Stimulated activated CD8-positive, alpha-beta memory T cell treated with anti-CD3 and anti-CD28 coated beads, Interleukin-12 subunit alpha, Interleukin-12 subunit beta, amount 100 ng/mL, for 24 hours (primary cell): Measurements from ENCODE around the gene OSBPL1A.

Experiments used
- DNase-seq: peaks from one replicate; pipeline ENCODE4 v3.0.0-alpha.2; 2020; ENCODE audit errors: extremely low read depth

OSBPL1A gene

DNA sequence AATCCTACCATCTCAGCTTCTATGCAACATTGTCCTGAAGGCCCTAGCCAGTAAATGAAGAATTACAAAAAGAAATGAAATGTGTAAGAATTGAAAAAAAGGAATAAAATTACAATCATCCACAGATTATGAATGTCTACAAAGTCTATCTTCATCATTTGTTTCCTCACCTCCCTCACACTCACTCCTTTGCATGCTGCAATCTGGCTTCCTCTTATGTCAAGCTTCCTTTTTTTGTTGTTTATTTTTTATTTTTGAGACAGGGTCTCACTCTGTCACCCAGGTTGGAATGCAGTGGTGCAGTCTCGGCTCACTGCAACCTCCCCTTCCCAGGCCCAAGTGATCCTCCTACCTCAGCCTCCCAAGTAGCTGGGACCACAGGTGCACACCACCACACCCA lies 129.7 kb downstream of the OSBPL1A start:
- DNase-seq: no peak

DNA sequence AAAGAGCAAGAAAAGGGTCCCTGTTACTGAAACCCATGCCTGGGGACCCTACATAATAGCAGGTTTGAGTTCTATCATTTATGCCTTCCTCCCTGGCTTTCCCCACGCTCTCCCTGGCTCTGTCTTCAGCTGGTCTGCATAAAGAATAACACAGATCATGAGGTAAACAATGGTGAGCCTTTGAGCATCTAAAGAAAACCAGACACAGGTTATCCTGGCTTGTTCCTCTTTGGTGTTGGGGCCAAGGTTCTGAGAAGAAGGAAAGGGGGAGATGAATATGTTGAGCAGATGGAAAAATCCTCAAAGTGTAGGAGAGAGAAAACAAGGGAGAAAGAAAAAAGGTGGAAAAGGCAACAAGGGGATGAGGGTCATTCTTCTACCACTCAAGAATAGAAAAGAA lies 131.5 kb downstream of the OSBPL1A start:
- DNase-seq: no peak

DNA sequence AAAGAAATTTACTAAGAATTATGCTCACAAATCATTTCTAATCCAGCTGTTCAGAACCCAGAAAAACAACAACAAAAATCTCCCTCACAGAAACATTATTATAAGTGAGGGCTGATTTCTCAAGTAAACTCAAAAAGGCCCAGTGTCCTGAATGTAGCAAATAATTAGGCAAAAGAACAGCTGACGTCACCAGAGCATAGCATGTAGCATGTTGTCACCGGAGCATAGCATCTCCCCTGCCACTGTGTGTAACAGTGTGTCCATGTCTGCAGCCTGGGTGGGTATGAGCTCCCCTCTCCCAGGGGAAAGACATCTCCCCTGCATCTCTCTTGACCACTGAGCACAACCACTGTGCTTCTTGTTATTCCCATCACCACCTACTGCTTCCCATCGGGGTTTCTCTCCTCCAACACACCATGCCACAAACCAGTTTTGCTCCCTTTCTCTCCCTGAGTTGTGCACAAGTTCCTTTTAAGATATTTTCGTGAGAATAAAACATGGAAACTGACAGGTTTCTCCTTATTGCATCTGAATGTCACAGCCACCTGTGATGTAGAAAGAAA lies 132.0 kb downstream of the OSBPL1A start:
- DNase-seq: no peak

DNA sequence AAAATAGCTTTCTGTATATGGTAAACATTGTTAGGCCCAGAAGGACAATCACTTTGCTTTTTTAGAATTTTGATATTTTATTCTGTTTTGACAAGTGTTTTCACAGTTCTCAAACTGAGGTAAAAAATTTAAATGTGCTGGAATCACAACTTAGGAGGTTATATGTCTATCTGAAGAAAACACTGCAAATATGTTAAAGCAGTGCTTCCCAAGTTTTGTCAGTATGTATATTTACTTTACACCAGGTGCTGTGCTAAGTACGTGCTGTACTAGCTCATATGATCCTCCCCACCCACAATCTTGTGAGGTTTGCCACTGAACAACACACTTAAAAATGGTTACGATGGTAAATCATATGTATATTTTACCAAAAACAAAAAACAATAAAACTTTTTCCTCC lies 134.6 kb downstream of the OSBPL1A start:
- no peak for DNase-seq

DNA sequence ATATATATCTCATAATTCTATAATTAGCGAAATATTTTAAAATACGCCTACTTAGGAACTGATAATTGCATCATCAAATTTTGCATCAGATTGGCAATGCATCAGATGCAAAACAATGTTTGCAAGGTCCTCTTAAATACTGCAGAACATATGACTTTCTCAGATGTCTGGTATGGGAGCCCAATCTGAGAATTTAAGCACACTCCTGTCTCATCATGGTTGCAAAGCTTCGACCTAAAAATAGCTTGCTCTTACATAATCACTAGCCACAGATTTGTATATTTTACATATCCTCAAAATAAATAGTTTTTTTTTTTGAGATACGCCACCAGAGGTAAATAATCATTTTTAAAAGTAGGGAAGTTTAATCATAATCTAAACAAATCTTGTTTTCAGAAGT lies 135.5 kb downstream of the OSBPL1A start:
- DNase-seq: no peak

DNA sequence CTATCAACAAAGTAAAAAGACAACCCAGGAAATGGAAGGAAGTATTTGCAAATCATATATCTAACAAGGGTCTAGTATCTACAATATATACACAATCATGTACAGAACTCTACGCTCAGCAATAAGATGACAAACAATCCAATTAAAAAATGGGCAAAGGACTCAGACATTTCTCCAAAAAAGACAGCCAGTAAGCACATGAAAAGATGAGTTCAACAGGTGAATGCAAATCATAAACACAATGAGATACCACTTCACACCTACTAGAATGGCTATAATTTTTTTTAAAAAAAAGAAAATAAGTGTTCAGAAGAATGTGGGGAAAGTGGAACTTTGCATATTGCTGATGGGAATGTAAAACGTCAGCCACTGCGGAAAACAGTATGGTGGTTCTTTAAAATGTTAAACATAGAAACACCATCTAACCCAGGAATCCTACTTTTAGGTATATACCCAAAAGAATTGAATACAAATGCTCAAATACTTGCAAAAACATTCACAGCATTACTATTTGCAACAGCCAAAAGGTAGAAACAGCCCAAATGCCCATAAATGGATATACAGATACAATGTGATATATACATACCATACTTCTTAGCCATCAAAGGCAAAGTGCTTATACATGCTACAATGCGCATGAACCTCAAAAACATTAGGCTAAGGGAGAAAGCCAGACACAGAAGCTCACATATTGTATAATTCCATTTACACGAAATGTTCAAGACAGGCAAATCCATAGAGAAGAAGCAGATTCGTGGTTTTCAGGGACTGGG lies 137.6 kb downstream of the OSBPL1A start:
- DNase-seq: no peak

DNA sequence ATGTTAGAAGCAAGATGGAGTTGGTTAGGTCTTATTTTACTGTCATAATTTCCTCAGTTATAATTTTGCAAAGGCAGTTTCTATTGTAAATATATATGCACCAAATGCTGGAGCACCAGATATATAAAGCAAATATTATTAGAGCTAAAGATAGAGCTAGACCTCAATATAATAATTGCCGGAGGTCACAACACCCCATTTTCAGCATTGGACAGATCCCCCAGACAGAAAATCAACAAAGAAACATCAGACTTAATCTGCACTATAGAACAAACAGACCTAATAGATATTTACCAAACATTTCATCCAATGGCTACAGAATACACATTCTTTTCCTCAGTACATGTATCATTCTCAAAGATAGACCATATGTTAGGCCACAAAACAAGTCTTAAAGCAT lies 143.6 kb downstream of the OSBPL1A start:
- no peak for DNase-seq

DNA sequence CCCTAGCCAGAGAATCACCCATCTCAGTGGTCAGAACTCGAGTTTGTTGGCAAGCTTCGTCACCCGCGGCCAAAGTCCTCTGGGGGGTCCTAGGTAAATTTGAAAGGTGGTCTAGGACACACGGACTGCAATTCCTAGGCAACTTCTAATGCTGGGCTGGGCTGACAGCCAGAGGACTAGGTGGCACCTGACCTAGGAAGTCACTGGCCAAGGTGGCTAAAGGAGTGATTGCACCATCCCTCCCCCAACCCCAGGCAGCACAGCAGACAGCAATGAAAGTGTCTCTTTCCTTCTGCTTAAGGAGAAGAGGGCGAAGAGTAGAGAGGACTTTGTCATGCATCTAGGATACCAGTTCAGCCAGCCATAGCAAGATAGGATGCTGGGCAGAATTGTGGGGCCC lies 147.9 kb downstream of the OSBPL1A start:
- no peak for DNase-seq

DNA sequence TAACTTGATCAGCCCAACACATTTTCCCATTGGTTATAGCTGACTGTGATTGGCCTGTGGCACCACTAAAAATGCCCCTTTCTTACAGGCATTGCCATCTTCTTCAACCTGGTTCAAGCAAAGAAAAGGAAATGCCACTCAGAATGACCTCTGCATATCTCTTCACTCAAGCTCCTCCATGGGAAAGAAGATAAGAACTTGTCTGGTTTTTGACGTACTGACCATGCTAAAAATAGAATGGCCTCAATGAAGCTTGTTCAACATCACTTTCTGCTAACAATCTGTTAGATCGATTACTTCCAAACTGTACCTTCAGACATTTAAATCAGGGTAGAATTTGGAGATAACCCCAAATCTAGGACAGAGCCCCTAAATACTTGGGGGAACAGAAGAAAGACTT lies 149.3 kb downstream of the OSBPL1A start:
- no peak for DNase-seq

DNA sequence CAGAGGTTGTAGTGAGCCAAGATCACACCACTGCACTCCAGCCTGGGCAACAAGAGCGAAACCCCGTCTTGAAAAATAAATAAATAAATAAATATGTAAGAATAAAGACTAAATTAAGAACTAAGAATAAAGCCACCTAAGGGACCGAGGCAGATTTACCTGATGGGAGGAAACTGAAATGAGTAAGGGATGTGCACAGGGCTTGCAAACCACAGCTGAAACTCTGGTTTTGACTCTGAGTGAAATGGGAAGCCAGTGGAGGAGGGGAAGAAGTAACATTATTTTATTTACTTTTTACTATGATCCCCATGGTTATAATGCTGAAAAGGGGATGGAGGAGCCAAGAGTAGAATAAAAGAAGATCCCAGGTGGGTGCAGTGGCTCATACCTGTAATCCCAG lies 151.5 kb downstream of the OSBPL1A start:
- no peak for DNase-seq

DNA sequence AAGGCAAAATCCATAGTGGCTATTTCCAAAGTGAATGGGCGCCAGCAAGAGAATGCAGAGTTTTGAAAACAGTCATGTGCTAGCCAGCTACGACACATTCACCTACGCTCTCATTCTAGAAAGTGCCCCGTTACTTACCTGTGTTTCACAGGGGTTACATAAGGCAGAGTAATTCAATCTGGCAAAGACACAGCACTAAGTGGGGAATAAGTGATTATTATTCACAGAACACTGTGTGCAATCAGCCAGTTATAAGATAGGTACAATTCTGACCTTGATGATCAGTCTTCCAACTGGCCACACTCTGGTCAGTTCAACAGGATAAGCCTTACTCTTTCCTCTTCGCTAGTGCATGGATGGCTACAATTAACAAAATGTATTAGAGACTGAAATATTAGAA lies 152.9 kb downstream of the OSBPL1A start:
- no peak for DNase-seq

DNA sequence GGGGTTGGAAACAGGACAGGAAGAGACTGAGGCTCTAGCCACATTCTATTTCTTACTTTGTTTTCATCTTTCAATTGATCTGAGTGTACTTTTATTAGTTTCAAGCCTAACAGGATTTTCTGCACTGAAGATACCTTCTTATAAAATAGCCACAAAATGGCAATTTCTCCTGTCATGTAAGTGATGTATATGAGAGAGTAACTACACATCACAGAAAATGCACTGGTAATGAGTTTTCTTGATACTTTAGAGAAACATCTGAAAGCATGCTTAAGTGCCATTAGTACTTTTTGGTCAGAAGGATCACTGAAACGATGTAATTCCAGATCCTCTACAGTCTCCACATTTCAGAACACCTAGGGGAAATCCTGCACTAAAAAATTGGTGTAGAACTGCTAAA lies 153.9 kb downstream of the OSBPL1A start:
- no peak for DNase-seq

DNA sequence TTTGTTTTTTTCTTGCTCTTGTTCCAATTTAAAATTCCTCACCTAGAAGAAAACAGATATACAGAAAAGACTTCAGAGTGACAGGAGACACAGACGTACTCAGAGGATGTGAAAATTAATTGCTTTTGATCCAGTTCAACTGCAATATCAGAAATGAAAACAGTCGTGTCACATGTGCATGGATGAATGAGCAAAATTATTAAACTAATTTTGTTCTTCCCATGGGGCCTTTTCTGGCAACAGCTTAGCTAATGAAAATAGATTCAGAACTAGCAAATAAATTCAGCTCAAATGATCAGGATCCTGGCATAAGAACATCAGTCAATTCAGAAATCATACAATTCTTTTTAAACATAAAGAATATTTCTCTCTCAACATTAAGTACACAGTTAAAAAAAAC lies 158.3 kb downstream of the OSBPL1A start:
- no peak for DNase-seq

DNA sequence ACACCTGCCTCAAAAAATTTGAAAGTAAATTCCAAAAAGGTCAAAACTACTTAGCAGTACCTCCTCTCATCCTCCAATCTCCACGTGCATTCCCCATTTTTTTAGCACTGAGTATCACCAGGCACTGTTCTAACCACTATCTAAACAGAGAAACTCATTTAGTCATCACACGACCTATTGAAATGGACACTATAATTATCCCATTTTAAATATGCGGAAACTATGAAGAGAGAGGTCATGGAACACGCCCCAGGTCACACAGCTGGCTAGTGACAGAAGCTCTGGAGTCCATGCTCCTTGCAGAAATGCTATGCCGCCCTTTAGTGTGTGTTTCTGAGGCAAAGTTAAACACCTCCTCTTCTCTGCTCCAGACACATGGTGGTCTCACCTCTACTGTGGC lies 159.2 kb downstream of the OSBPL1A start:
- no peak for DNase-seq

DNA sequence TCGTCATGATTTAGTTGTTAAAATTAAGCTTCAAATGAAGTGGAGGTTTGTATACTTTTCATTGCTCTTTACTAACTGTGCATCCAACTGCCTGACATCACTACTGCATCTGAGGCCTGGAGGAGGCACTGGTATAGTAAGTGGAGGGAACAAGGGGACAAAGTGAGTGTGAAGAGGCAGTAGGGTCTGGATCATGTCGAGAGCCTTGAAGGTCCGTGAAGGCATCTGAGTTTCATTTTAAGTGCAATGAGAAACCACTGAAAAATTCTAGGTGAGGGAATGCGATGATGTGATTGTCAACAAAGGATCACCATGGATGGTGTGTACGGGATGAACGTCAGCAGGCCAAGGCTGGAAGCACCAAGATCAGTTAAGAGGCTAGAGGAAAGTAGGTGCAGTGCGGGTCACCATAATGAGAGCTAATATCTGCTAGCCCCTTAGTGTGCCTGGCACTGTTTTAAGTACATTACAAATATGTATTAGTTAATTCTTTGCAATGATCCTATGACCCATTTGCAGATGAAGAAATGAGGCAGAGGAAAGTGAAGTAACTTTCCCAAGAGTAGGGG lies 162.7 kb downstream of the OSBPL1A start:
- DNase-seq: no peak

DNA sequence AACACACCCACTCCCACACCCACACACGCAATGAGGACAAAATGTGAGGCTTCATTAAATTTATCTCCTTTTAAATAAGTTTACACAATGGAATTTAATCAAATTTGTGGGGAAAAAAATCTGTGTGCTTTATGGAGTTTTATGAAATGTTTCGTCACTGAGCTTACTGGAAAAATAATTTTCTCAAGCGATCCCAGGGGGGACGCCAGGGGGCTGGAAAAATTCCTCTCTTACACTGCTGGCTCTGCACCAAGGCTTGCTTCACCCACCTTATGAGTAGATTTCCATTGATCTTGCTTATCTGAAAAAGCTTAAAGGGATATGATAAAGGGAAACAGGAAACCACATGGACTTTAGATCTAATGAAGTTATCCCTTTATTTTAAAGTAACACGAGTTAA lies 163.3 kb downstream of the OSBPL1A start:
- DNase-seq: no peak

DNA sequence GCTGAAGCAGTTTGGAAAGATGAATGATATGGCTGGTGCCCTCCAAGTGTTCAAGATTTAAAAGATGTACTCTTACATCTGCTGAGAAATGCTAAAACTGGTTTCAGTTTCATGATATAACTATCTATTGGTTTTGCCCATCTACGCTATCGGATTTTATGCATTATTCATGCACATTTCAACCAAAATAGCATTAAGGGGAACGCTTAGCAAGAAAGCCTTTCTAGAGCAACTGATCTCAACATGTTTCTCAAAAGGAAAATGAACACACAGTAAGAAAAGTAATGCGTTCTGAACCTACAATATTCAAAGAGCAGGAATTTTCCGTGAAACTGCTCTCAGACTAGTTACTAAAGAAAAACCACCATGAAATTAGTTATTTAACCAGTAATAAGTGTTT lies 164.8 kb downstream of the OSBPL1A start:
- no peak for DNase-seq

DNA sequence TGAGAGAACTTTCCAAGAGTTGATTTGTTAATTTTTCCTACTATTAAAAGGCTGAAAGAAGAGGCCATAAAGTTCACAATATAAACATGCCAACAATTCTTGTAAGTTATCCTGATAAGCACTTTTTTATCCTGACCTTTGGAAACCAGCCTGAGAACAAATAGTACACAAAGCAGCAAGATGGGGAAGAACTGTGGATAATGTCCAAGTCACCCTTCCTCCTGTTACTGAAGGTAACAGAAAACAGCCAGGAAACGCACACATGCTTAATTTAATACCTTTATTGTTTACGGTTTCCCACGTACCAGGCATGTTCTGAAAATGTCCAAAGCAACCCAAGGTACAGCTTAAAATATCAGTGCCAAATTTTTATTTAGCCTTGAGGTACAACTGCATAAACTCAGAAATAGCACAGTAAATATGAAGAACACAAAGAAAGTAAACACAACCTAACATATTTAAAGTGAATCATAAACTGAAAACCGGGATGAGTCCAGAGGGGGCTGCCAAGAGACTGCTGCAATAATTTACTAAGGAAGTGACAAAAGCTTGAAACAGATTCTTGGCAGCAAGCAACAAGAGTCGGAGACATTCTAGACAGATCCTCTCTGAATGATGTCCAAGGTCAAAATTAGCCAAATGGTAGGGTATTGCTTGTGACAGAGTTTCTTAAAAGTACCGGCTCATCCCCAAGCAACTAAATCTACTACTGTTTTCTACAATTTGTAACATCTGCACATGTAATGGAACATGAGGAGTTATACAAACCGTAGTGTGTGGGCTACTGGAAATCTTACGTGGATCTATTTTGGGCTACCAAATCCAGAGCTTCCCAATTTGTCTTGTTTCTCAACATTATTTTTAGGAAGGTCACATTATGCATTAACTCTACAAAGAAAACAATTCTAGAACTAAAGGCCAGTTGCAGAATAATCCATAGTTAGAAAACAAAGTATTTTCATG lies 165.6 kb downstream of the OSBPL1A start:
- no peak for DNase-seq

DNA sequence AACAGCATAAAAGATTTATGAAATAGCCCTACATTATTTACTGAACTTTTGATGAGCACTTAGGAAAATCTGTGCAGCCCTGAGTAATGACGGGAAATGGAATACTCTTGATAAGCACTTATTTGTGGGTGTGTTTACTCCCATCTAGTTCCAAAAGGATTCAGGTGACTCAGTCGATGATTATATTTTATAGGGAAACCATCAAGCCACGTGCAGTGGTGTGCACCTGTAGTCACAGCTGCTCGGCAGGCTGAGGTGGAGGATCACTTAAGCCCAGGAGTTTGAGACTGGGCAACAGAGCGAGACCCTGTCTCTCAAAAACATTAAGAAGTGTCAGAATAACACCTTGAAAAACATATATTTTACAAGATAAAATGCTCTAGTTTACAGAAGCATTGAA lies 166.9 kb downstream of the OSBPL1A start:
- DNase-seq: no peak

DNA sequence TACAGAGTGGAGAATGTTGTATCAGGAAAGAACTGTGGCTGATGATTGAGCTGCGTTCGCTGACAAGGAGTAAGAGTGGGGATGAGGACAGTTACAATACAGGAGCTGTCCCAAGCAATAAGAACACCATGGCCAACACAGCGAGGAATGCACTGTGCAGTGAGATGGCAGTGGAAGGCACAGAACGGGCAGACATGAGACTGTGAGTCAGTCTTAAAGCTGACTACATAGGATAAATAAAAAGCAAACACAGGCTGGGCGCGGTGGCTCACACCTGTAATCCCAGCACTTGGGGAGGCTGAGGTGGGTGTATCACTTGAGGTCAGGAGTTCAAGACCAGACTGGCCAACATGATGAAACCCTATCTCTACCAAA lies 169.0 kb downstream of the OSBPL1A start:
- DNase-seq: no peak

DNA sequence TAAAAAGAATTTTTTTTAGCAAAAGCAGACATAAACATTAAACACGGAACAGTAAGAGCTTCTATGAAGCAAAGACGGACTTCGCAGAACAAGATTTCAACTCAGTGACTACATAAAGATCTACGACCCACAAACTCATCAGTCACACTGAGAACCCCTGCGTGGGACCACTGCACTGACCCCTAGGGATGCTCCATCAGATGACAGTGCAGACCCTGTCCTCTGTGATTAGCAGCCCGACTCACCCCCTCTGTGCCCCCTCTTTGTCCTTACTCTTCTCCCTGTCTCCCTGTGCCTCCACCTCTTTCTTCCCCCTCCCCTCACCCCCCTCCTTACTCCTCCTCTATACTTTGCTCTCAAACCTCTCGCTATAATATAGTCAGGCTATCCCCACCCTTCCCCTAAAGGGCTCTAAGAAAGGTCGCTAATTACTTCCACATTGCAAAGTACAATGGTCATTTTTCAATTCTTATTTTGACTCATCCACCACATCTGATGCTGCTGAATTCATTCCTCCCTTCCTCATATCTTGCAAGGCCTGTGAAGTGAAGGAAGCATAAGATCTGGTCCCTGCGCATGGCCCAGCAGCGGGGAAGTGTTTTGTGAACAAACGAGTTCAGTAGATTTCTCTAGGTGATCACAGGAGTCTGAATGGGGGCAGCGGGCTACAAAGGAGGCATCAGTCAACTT lies 169.5 kb downstream of the OSBPL1A start:
- DNase-seq: no peak

DNA sequence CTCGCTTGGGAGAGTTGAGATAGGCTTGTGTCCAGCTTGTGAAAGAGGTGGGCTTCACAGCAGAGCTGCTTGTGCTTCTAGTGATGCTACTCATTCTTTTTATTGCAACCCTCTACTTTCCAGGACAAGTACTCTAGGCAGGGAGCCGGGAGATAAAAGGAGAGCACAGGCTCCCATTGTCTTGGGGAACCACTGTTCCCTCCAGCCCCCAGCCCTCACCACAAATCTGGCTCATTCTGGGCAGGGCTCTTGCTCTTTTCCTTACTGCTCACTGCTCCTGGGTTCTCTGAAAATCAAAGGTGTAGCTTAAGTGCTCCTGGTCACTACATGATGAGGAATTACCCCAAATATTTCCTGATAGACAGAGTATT lies 177.3 kb downstream of the OSBPL1A start:
- DNase-seq: no peak
